Progenitor cell of endocrine pancreas (in vitro differentiated cells): ENCODE measurements around the gene KIAA1614. TPM values are rescaled to one million over a fixed set of nuclear protein-coding genes. Genes with fewer than 3 reads are reported as not detected.

ENCODE experiments used
- DNase-seq: peaks from one replicate; pipeline ENCODE4 v3.0.0; 2021; ENCODE audit warnings: low spot score; ENCODE audit not compliant: unreplicated experiment
- H3K27ac Mint-ChIP-seq: 2 replicates; pipeline ENCODE4 v1.8.0; 2021; ENCODE audit warnings: mild to moderate bottlenecking, moderate library complexity, mixed read lengths
- H3K27me3 Mint-ChIP-seq: 2 replicates; pipeline ENCODE4 v1.8.0; 2021; ENCODE audit warnings: mixed read lengths
- H3K36me3 Mint-ChIP-seq: 2 replicates; pipeline ENCODE4 v1.8.0; 2022; ENCODE audit warnings: mixed read lengths; ENCODE audit not compliant: insufficient read depth
- H3K4me1 Mint-ChIP-seq: 2 replicates; pipeline ENCODE4 v1.8.0; 2021; ENCODE audit warnings: low read depth, mixed read lengths
- H3K4me3 Mint-ChIP-seq: 2 replicates; pipeline ENCODE4 v1.8.0; 2021; ENCODE audit warnings: low read depth, mild to moderate bottlenecking, moderate library complexity, mixed read lengths
- H3K9me3 Mint-ChIP-seq: 2 replicates; pipeline ENCODE4 v1.8.0; 2021; ENCODE audit warnings: low read depth, mixed read lengths
- total RNA-seq: library from RNA; stranded (reverse); gene quantifications from 2 replicates; pipeline ENCODE4 v1.2.1, GENCODE V29; 2021
- TF ChIP-seq, protein P1 (sequence below): fragments of 200-600 bp; sonication (generic); IDR thresholded peaks from one replicate; pipeline ENCODE4 v1.5.0; 2021; ENCODE audit warnings: antibody characterized with exemption, mild to moderate bottlenecking; ENCODE audit not compliant: unreplicated experiment

The KIAA1614 gene
- total RNA-seq, 1 donor from 2014 or later = 2.5 TPM

DNA sequence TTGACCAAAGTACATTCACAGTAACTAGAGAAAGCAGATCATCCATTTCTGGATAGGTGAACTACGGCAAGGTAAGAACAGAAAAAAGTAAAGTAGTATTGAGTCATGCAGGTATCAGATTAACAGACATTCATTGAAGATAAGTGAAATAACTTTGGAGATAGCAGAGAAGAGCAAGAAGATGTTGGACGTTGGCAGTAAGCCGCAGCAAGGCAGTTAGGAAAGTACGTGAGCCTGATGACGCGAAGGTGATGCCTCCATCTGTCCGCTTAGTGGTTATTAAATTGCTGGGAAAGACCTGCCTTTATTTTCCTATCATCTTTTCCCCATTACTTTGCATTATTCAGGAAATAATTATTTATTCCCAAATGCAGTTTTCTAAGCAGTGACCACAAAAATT, 24.9 kb upstream of the KIAA1614 start:
- Mint-ChIP-seq H3K27me3 (no peaks in the 10 kb centered on the region), H3K27ac (no peak overlapping the region), H3K4me3 (no peak overlapping the region), H3K36me3 (peaks cover 8% of the 10 kb centered on the region), H3K4me1 (no peaks in the 10 kb centered on the region), H3K9me3 (no peaks in the 10 kb centered on the region)
- TF ChIP-seq, protein P1, sequence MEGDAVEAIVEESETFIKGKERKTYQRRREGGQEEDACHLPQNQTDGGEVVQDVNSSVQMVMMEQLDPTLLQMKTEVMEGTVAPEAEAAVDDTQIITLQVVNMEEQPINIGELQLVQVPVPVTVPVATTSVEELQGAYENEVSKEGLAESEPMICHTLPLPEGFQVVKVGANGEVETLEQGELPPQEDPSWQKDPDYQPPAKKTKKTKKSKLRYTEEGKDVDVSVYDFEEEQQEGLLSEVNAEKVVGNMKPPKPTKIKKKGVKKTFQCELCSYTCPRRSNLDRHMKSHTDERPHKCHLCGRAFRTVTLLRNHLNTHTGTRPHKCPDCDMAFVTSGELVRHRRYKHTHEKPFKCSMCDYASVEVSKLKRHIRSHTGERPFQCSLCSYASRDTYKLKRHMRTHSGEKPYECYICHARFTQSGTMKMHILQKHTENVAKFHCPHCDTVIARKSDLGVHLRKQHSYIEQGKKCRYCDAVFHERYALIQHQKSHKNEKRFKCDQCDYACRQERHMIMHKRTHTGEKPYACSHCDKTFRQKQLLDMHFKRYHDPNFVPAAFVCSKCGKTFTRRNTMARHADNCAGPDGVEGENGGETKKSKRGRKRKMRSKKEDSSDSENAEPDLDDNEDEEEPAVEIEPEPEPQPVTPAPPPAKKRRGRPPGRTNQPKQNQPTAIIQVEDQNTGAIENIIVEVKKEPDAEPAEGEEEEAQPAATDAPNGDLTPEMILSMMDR = no peak
- DNase-seq = no peak

DNA sequence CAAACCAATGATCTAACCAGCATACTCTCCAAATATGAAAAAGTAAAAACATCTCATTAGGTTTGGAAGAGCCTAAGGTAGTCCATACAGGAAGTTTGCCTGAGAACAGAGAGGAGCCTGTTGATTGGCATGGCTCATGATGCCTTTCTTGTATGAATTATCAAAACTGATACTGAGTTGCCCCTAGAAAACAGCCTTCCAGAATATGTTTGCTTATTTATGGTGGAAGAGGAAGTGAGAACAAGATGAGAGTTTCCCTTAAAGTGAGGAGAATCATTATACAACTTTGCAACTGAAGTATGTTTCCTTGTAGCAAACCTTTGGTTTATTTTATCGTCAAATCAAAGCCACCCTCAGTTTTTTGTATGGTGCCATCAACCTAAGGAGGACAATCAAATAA, 23.8 kb upstream of the KIAA1614 start:
- TF ChIP-seq, protein P1 = no peak
- Mint-ChIP-seq H3K27ac (no peak overlapping the region), H3K4me1 (no peaks in the 10 kb centered on the region), H3K9me3 (no peaks in the 10 kb centered on the region), H3K36me3 (peaks cover 5% of the 10 kb centered on the region), H3K4me3 (no peak overlapping the region), H3K27me3 (no peaks in the 10 kb centered on the region)
- DNase-seq = no peak

DNA sequence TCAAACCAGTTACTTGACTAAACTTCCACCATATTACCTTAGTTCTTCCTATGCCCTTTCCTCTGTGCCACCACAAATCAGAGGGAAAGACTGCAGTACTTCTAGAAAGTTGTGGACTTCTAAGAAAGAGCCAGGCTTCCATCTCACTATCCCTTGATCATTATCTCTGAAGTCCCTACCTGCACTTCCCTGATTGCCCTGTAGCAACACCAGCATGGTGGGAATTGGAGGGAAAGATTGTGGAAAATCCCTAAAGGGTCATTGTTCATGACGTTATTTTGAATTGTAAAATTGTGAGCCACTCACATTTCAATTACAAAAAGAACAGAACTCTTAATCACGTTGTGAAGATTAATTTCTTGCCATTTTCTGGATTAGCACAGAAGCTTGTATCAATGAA, 23.4 kb upstream of the KIAA1614 start:
- Mint-ChIP-seq H3K9me3 (no peaks in the 10 kb centered on the region), H3K4me3 (no peak overlapping the region), H3K36me3 (peaks cover 3% of the 10 kb centered on the region), H3K27me3 (no peaks in the 10 kb centered on the region), H3K4me1 (no peaks in the 10 kb centered on the region), H3K27ac (no peak overlapping the region)
- no peak for DNase-seq
- TF ChIP-seq, protein P1 = no peak

DNA sequence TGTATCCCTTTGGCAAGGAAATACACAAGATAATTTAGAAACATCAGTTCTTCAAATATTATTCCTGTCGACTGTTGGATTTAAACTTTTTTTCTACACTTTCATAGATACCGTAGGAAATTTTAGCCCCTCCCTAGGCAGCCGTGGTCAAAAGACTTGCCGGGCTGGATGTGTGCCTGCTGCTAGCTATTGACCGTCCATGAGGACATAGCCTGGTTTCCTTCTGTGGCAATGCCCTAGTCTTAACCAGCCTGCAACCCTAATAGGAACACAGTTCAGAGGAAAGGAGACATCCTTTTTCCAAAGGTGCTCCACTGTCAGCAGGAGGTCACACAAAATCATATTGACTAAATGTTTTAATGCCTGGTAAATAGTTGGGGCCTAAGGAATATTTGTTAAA, 20.4 kb upstream of the KIAA1614 start:
- Mint-ChIP-seq H3K4me1 (no peaks in the 10 kb centered on the region), H3K27me3 (no peaks in the 10 kb centered on the region), H3K4me3 (no peak overlapping the region), H3K36me3 (peaks cover 3% of the 10 kb centered on the region), H3K27ac (no peak overlapping the region), H3K9me3 (no peaks in the 10 kb centered on the region)
- TF ChIP-seq, protein P1 = no peak
- no peak for DNase-seq

DNA sequence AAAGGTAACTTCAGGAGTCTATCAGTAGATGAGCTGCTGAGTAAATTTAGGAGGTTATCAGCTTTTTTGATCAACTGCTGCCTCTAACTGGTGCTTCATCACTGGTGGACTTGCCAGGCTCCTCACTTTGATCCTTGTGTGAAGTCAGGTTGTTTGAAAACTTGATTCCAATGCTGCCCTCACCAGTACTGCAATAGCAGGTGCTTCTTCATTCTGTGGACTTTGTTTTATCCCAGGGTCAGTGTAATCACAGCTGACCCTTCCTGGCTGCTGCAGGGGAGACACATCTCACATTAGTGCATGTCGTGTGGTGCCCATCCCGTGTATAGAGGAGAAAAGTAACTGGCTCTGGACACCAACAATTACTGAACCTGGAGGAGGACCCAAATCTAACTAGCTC, 20.0 kb upstream of the KIAA1614 start:
- no peak for DNase-seq
- TF ChIP-seq, protein P1 = no peak

More for the DNA sequence above, 20.0 kb upstream of the KIAA1614 start:
- no peaks in the 10 kb centered on the region for H3K4me1 Mint-ChIP-seq
- H3K27ac Mint-ChIP-seq = no peak overlapping the region
- peaks cover 2% of the 10 kb centered on the region for H3K36me3 Mint-ChIP-seq
- H3K9me3 Mint-ChIP-seq = no peaks in the 10 kb centered on the region
- H3K27me3 Mint-ChIP-seq = no peaks in the 10 kb centered on the region
- H3K4me3 Mint-ChIP-seq = no peak overlapping the region
